GM18526 (cell line): Measurements from ENCODE around the gene ZC3H10.

Experiments used
- POLR2A ChIP-seq: IDR thresholded peaks from 3 replicates; pipeline ENCODE4 v1.6.1; 2011; ENCODE audit not compliant: insufficient read length; ENCODE audit errors: extremely low read depth

Gene ZC3H10

DNA sequence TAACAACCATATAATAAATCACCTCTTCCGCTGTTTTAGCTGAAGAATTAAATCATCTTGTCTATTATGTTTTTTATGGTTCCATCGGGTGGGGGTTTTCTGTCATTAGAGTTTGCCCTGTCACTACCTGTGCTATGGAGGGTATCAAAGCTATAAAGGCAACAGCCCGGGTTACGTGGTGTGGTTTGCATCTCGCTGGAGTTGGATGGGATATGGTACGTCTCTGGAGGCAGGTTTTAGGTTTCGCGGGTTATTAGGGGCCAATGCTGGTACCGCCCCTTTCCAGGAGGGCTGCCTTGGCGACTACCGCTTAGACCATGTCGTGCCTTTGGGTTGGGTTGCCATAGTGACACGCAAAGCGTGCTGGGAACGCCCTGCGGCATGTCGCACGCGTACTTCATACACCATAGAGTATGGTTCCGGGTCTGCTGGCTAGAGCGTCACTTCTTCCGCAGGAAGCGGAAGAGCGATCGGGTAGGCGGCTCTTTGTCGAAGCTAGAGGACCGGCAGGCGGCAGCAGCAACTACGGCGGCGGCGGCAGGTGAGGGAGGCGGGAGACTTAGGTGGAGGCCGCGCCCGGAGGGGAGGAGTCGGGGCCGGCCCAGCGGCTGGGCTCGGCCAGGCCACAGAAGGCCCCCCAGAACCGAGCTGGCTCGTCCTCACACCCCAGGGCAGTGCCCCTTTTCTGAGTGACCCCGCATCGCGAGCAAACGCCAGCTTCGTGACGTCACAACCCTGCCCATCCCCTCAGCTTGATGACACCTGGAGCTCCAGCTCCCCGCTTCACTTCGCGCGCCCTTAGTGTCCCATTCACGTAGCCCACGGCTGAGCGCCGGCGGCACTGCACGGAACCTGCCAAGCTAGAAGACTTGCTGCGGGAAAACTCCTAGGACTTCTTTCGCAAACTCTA, at the start of gene ZC3H10:
Gene ZC3H10, plus strand, starts transcription at position 489 of the 910 bp plus-strand sequence. CDS start 2,297 bp downstream, outside the sequence.
- peak; percentile 98 for TF ChIP-seq POLR2A

GRCh38 chr12:56071648-56072047, 46.4 kb upstream of the ZC3H10 start:
- TF ChIP-seq POLR2A, result no peak

DNA sequence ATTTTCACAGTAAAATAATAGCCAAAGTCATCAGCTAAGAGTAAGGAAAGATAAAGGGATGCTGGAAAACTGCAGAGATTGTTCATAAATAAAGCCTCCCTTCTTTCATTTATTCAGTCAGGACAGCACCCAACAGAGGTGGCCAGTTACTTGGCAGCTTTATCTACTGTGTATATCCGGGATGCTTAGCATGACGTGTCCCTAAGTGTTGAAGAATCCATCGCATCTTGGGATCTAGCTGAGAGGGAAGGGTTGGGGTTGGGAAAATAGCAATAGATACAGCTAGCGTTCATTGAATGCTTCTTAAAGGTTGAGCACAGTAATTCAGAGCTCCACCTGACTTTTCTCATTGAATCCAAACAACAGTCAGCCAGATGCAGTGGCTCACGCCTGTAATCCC, 43.7 kb upstream of the ZC3H10 start:
- TF ChIP-seq POLR2A, result no peak

GRCh38 chr12:56078427-56078826, 39.6 kb upstream of the ZC3H10 start:
- TF ChIP-seq POLR2A, result no peak

GRCh38 chr12:56078931-56079722, 38.9 kb upstream of the ZC3H10 start:
- TF ChIP-seq POLR2A, result no peak

DNA sequence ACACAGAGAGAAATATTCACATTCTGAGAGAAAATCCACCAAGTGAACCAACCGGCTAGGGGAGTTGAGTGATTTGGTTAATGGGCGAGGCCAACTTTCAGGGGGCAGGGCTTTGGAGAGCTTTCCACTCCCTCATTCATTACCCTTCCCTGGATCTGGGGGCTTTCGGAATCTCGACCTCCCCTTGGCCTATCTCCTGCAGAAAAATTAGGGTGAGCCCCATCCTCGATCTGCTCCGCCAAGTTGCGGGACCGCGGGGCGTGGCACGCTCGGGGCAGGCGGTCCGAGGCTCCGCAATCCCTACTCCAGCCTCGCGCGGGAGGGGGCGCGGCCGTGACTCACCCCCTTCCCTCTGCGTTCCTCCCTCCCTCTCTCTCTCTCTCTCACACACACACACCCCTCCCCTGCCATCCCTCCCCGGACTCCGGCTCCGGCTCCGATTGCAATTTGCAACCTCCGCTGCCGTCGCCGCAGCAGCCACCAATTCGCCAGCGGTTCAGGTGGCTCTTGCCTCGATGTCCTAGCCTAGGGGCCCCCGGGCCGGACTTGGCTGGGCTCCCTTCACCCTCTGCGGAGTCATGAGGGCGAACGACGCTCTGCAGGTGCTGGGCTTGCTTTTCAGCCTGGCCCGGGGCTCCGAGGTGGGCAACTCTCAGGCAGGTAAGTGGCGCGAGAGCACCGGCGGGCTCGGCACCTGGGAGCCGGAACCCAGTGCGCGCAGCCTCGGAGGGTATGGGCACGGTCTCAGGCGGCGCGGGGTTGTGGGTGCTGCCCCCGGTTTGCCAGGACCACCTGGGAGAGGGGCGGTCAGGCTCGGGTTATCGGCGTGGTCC, 38.1 kb upstream of the ZC3H10 start, which contains the start of gene ERBB3:
Gene ERBB3, plus strand, starts transcription at position 443 of the 833 bp plus-strand sequence. Its CDS starts 136 bp downstream, at position 579.
- no peak for TF ChIP-seq POLR2A

DNA sequence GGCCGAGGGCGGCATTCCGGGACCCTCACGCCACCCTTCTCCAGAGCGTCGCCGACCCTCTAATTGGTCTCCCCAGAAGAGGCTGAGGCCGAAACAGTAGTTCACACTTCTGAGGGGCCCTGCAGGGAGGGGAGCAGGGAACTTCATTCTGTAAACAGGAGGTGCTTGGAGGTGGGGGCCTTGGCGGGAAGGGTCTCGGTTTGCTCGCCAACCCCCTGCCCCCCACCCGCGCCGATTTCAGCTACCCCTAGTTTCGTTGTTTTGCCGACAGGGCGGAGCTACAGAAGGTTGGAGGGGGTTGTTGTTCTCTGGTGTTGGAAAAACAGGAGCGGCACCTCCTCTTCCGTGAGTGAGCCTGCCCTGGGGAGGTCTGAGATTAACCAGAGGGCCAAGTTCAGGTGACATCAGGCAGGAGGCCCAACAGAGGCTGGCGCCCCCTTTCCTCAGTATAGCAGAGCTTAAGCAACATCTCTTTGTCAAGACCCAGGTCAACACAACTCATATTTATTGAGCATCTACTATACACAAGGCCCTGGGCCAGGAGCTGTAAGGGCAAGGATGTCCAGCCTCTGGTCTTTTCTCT, 37.4 kb upstream of the ZC3H10 start:
- TF ChIP-seq POLR2A, result no peak

DNA sequence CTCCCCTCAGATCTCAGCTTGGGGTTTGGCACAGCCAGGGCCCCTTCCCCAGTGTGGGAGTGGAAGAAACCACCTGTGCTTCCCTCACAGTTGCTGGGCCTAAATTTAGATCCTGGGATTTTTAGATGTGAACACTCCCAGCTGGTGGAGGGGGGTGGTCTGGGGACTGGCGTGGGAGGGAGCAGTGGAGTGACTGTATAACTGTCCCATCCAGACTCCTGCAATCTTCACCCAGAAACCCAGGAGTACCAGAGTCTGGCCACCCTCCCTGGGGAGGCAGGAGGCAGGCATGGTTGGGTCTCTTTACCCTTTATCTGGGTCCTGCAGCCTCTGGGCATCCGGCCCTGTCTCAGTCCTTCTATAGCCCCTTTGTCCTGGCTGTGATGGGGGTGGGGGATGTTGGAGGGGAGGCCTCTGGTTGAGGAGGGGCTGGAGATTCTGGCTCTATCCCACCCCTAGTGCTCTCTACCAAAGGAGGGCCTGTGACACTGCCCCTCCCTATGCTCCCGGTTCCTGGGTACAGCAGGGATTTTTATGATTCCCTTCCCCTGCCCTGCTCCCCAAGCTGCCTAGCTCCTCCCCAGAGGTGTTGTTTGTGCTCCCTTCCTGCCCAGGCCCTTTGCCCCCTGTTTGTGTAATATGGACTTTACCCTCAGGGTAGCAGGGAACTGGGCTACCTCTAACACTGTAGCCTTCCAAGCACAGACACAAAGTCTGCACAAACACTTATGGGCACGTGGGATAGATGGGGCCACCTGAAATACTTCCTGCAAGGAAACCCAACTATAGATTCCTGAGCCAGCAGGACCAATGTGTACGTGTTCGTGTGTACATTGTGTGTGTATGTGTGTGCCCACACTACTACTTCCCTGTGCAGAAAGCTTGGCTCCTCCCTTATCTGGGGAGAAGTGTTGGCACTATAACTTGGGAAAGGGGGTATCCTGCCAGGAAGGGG, 36.4 kb upstream of the ZC3H10 start:
- TF ChIP-seq POLR2A, result no peak

DNA sequence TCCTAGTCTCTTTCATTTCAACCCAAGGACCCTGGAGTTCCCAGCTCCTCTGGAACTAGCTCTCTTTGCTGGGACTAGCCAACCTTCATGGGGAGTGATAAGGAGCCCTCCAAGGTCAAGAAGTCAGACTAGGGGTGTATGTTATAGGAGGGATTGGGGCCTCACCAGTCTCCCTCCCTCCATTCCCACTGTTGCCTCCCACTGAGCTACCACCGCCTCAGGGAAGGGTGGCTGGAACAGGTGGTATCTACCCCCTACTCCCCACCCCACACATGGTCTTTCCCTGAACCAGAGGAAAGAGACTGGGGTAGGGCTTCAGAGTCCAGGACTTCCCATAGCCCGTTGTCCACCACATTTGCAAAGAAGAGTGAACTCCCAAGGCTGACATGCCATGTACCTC, 35.7 kb upstream of the ZC3H10 start:
- no peak for TF ChIP-seq POLR2A

DNA sequence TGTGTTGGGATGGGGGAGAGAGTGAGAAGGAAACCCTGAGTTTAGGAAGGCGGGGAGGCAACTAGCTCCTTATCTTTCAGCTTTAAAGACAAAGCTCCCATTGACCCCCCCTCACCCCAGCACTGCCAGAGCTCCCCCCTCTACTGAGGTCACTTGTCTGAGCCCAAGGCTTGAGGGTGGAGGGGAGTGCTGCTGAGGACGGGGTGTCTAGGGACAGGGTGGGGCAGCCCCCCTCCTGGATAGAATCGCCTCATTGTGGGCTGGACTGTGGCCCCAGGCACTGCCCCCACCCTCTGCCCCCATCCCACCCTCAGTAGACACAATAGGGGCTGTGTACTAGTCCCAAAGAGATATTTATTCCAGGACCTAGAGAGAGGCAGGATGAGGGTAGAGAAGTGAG, 35.1 kb upstream of the ZC3H10 start:
- no peak for TF ChIP-seq POLR2A

DNA sequence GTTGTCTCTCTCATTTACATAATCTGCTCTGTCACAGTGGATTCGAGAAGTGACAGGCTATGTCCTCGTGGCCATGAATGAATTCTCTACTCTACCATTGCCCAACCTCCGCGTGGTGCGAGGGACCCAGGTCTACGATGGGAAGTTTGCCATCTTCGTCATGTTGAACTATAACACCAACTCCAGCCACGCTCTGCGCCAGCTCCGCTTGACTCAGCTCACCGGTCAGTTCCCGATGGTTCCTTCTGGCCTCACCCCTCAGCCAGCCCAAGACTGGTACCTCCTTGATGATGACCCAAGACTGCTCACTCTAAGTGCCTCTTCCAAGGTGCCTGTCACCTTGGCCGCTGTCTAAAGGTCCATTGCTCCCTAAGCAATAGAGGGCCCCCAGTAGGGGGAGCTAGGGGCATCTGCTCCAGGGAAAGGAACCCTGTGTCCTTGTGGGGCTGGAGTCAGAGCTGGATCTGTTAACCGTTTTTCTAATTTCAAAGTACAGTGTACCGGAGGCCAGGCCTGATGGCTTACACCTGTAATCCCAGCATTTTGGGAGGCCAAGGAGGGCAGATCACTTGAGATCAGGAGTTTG, 33.0 kb upstream of the ZC3H10 start:
- TF ChIP-seq POLR2A, result no peak

DNA sequence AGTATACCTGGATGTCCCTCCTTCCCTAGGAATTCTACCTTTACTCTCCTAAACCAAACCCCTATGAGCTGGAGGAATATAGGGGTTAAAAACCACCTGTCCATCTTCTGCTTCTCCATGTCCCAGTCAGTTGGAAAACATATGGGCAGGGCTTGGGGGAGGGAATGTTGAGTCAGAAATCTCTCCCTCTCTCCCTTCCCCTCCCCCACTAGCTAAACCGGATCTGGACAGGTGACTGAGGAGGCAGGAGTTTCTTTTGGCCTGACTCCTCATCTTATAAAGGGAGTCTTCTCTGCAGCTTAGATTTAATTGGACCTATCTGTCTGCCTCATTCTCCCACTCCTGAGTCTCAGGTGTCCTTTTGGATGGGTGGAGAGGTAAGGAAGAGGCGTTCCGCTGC, 32.0 kb upstream of the ZC3H10 start:
- no peak for TF ChIP-seq POLR2A

GRCh38 chr12:56086608-56087007, 31.5 kb upstream of the ZC3H10 start:
- no peak for TF ChIP-seq POLR2A
